ENCODE measurements around the gene AFP. TPM values are rescaled to one million over a fixed set of nuclear protein-coding genes. Genes with fewer than 3 reads are reported as not detected.

The AFP gene
- total RNA-seq, 1 donor from 2014 or later = 166 TPM

DNA sequence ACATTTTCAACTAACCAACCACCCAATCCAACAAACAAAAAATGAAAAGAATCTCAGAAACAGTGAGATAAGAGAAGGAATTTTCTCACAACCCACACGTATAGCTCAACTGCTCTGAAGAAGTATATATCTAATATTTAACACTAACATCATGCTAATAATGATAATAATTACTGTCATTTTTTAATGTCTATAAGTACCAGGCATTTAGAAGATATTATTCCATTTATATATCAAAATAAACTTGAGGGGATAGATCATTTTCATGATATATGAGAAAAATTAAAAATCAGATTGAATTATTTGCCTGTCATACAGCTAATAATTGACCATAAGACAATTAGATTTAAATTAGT, 4.2 kb upstream of the AFP start:
- no peaks in the 10 kb centered on the region for H3K27me3 Mint-ChIP-seq
- H3K4me3 Mint-ChIP-seq (ENCODE audit: low read depth) = no peak overlapping the region
- peaks cover 6% of the 10 kb centered on the region for H3K9me3 Mint-ChIP-seq (ENCODE audit: low read depth)
- no peak overlapping the region for H3K27ac Mint-ChIP-seq
- H3K4me1 Mint-ChIP-seq (ENCODE audit: low read depth) = peaks cover 33% of the 10 kb centered on the region
- no peak for DNase-seq (ENCODE audit: low spot score, unreplicated experiment)
- TF ChIP-seq, protein P1, sequence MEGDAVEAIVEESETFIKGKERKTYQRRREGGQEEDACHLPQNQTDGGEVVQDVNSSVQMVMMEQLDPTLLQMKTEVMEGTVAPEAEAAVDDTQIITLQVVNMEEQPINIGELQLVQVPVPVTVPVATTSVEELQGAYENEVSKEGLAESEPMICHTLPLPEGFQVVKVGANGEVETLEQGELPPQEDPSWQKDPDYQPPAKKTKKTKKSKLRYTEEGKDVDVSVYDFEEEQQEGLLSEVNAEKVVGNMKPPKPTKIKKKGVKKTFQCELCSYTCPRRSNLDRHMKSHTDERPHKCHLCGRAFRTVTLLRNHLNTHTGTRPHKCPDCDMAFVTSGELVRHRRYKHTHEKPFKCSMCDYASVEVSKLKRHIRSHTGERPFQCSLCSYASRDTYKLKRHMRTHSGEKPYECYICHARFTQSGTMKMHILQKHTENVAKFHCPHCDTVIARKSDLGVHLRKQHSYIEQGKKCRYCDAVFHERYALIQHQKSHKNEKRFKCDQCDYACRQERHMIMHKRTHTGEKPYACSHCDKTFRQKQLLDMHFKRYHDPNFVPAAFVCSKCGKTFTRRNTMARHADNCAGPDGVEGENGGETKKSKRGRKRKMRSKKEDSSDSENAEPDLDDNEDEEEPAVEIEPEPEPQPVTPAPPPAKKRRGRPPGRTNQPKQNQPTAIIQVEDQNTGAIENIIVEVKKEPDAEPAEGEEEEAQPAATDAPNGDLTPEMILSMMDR (IDR thresholded peaks at IDR 0.05; ENCODE audit: unreplicated experiment) = no peak
- peaks cover 1% of the 10 kb centered on the region for H3K36me3 Mint-ChIP-seq (ENCODE audit: insufficient read depth)

DNA sequence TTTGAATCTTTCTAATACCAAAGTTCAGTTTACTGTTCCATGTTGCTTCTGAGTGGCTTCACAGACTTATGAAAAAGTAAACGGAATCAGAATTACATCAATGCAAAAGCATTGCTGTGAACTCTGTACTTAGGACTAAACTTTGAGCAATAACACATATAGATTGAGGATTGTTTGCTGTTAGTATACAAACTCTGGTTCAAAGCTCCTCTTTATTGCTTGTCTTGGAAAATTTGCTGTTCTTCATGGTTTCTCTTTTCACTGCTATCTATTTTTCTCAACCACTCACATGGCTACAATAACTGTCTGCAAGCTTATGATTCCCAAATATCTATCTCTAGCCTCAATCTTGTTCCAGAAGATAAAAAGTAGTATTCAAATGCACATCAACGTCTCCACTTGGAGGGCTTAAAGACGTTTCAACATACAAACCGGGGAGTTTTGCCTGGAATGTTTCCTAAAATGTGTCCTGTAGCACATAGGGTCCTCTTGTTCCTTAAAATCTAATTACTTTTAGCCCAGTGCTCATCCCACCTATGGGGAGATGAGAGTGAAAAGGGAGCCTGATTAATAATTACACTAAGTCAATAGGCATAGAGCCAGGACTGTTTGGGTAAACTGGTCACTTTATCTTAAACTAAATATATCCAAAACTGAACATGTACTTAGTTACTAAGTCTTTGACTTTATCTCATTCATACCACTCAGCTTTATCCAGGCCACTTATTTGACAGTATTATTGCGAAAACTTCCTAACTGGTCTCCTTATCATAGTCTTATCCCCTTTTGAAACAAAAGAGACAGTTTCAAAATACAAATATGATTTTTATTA, 3.6 kb upstream of the AFP start:
- no peaks in the 10 kb centered on the region for H3K27me3 Mint-ChIP-seq
- peak overlapping the region; percentile 76 for H3K27ac Mint-ChIP-seq
- peaks cover 34% of the 10 kb centered on the region for H3K4me1 Mint-ChIP-seq (ENCODE audit: low read depth)
- H3K36me3 Mint-ChIP-seq (ENCODE audit: insufficient read depth) = peaks cover 1% of the 10 kb centered on the region
- no peak for DNase-seq (ENCODE audit: low spot score, unreplicated experiment)
- TF ChIP-seq, protein P1 (IDR thresholded peaks at IDR 0.05; ENCODE audit: unreplicated experiment) = no peak
- H3K4me3 Mint-ChIP-seq (ENCODE audit: low read depth) = peak overlapping the region; percentile 27
- peaks cover 8% of the 10 kb centered on the region for H3K9me3 Mint-ChIP-seq (ENCODE audit: low read depth)

- TF ChIP-seq, protein P1 (IDR thresholded peaks at IDR 0.05; ENCODE audit: unreplicated experiment) = no peak
- Mint-ChIP-seq H3K27me3 (no peaks in the 10 kb centered on the region), H3K27ac (peak overlapping the region; percentile 49), H3K36me3 (ENCODE audit: insufficient read depth) (peaks cover 1% of the 10 kb centered on the region), H3K4me1 (ENCODE audit: low read depth) (peaks cover 34% of the 10 kb centered on the region), H3K9me3 (ENCODE audit: low read depth) (peaks cover 8% of the 10 kb centered on the region), H3K4me3 (ENCODE audit: low read depth) (no peak overlapping the region)
- no peak for DNase-seq (ENCODE audit: low spot score, unreplicated experiment)
Measured at GRCh38 chr4:73433140-73433539, 2.9 kb upstream of the AFP start.

DNA sequence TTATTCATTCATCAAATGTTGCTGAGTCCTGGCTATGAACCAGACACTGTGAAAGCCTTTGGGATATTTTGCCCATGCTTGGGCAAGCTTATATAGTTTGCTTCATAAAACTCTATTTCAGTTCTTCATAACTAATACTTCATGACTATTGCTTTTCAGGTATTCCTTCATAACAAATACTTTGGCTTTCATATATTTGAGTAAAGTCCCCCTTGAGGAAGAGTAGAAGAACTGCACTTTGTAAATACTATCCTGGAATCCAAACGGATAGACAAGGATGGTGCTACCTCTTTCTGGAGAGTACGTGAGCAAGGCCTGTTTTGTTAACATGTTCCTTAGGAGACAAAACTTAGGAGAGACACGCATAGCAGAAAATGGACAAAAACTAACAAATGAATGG, 1.7 kb upstream of the AFP start:
- no peak overlapping the region for H3K27ac Mint-ChIP-seq
- H3K36me3 Mint-ChIP-seq (ENCODE audit: insufficient read depth) = peaks cover 1% of the 10 kb centered on the region
- no peak overlapping the region for H3K4me3 Mint-ChIP-seq (ENCODE audit: low read depth)
- H3K9me3 Mint-ChIP-seq (ENCODE audit: low read depth) = peaks cover 8% of the 10 kb centered on the region
- H3K4me1 Mint-ChIP-seq (ENCODE audit: low read depth) = peaks cover 34% of the 10 kb centered on the region
- no peaks in the 10 kb centered on the region for H3K27me3 Mint-ChIP-seq
- TF ChIP-seq, protein P1 (IDR thresholded peaks at IDR 0.05; ENCODE audit: unreplicated experiment) = peak; percentile 44
- no peak for DNase-seq (ENCODE audit: low spot score, unreplicated experiment)

GRCh38 chr4:73436674-73437557, 895 bp downstream of the AFP start:
- H3K9me3 Mint-ChIP-seq (ENCODE audit: low read depth) = peaks cover 7% of the 10 kb centered on the region
- no peak overlapping the region for H3K27ac Mint-ChIP-seq
- H3K36me3 Mint-ChIP-seq (ENCODE audit: insufficient read depth) = peaks cover 6% of the 10 kb centered on the region
- no peaks in the 10 kb centered on the region for H3K27me3 Mint-ChIP-seq
- H3K4me1 Mint-ChIP-seq (ENCODE audit: low read depth) = peaks cover 20% of the 10 kb centered on the region
- H3K4me3 Mint-ChIP-seq (ENCODE audit: low read depth) = peak overlapping the region; percentile 21
- TF ChIP-seq, protein P1 (IDR thresholded peaks at IDR 0.05; ENCODE audit: unreplicated experiment) = no peak
- no peak for DNase-seq (ENCODE audit: low spot score, unreplicated experiment)

Measured in progenitor cell of endocrine pancreas (in vitro differentiated cells).